ENCODE measurements around the gene STRN4. TPM values are rescaled to one million over a fixed set of nuclear protein-coding genes. Genes with fewer than 3 reads are reported as not detected.

The STRN4 gene
- polyA plus RNA-seq, 3 donors = 67.8 to 70.5 (median 68.6) TPM

DNA sequence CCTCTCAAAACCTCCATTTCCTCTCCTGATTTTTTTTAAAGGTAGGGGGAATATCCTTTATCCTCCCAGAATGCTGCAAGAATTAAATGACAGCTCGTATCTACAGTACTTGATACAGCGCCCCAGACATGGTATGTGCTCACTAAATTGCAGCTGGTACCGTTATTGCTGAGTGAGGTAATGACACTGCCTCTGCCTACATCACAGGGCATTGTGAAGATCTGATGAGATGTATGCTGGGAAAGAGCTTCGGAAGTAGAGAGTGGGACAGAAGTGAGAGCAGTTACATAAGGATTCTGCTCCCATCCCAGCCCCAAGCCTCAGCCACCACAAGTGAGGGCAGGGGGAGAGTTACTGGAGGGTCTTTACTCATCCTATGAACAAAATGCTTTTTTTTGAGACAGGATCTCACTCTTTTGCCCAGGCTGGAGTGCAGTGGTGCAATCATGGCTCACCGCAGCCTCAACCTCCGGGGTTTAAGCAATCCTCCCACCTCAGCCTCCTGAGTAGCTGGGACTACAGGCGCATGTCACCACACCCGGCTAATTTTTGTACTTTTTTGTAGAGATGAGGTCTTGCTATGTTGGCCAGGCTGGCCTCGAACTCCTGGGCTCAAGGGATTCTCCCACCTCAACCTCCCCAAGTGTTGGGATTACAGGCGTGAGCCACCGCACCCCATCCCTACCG lies 2.1 kb downstream of the STRN4 start:
- no peak for DNase-seq (ENCODE audit: low read depth in 3 of 3, low spot score in 2 of 3)

DNA sequence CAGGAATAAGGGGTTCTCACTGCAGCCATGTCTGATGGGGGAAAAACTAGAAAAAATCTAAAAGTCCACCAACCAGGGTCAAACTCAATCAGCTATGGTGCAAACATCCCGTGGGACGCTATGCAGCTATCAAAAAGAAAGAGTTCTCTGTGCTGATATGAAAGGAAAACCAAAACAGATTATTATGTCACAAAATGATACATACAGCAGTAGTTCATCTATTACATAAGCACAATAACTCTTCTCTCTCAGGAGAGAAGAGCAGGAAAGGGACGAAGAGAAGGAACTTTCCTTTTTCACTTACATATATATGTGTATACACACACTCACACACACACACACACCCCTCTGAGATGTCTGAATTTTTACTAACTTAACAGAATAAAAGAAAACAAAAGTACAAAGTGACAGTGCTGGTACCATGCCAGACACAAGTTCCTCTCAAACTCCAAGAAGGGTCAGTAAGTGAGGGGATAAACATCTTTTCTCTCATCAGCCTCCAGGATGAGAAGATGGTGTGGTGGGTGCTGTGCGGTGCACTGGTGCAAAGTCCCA lies 3.2 kb downstream of the STRN4 start:
- no peak for DNase-seq (ENCODE audit: low read depth in 3 of 3, low spot score in 2 of 3)

DNA sequence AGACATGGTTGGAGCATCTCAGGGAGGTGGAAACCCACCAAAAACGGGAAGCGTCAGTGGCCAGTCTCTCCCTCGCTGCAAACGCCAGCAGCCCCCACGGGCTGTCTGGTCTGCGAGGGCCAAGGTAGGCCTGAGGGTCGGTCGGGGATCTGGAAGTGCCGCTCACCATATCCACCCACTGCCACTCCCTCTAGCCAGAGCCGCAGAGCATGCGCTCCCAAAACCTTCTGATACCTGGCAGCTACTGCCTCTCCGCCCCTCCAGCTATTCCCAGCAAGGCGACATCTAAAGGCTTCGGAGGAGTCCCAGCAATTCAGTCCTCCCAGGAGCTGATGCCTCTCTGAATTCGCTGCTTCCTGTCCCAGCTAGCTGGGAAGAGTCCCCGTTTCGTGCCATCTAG lies 4.8 kb downstream of the STRN4 start:
- DNase-seq (ENCODE audit: low read depth in 3 of 3, low spot score in 2 of 3) = no peak

DNA sequence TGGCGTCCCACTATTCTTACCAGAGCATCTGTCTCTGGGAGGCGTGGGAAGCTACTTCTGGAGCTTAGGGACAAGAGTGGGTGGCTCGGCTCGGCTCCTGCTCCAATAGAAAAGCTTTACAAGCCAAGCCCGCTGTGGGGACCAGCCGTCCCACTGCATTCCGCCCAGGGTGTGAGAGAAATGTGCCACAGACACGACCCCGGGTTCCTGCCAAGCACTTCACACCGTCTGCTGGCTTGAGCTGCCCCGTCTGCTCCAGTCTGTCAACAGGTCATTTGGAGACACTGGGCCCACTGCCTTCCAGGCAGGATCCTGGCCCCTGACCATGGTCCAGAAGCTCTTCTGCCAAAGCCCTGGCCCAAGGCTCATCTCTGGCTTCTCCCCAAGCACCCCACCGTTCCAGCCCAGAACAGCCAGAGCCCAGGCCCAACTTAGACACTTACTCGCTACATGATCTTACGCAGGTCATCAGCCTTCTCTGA lies 6.9 kb downstream of the STRN4 start:
- DNase-seq (ENCODE audit: low read depth in 3 of 3, low spot score in 2 of 3) = no peak

DNA sequence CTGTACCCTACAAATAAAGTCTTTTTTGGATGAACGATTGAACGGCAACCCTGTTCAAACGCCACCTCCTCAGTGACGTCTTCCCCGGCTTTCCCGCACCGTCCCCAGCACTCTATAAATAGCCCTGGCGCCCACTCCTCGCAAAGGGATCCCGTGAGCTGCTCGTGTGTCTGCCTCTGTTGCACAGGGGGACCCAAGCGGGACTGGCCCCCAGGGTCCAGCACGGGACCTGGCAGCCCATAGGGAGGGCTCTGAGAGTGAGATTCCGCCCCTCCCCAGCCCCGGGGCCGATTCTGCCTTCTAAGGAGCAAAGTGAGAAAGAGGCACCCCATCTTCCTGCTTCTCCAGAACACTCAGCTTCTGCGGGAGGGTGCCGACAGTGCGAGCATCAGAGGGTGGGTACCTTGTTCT lies 8.5 kb downstream of the STRN4 start:
- no peak for DNase-seq (ENCODE audit: low read depth in 3 of 3, low spot score in 2 of 3)

DNA sequence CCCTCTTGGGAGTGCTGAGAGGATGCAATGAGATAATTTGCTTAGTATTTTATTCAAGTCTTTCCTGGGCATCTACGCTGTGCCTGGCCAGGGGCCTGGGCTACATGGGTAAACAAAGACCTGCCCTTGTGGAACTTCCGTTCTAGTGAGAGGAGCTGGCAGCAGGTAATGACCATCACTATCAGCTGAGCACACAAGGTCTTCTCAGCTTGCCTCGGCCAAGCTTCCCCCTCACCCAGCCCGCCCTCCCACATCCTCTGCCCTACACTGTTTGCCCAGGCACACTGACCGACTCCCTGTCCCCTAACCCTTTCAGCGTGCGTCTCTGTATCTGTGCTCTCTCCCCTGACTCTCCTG lies 9.0 kb downstream of the STRN4 start:
- DNase-seq (ENCODE audit: low read depth in 3 of 3, low spot score in 2 of 3) = no peak

DNA sequence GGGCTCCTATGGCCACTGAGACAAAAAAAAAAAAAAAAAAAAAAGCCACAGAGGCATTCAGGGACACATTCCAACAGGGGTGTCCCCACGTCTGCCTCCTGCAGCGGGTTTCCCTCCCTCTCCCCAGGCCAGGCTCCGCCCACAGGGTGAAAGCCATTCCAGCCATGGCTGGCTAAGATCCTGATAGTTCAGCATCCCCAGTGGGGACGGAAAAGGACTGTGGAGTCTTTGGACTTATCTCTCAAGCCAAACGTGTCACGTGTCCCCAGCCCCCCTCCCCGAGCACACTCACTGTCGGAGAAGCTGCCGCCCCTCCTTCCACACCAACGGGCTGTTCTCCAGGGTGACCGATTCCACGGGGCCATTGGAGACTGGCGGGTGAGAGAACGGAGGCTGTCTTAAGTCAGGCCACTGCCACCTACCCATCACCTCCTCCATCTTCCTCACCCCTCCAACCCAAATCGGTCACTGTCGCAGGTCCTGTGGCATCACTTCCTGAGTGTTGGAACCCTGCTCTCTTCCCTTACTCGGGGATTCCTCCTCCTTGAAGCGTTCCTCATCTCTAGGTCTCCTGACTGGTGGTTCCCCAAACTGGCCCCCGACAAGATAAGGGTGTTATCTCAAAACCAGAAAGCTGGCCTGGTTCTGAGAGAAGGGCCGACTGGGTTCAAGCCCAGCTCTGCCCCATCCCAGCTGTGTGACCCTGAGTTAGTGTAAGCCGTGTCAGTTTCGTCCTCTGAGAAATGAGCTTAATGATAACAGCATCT lies 9.5 kb downstream of the STRN4 start:
- DNase-seq (ENCODE audit: low read depth in 3 of 3, low spot score in 2 of 3) = no peak

DNA sequence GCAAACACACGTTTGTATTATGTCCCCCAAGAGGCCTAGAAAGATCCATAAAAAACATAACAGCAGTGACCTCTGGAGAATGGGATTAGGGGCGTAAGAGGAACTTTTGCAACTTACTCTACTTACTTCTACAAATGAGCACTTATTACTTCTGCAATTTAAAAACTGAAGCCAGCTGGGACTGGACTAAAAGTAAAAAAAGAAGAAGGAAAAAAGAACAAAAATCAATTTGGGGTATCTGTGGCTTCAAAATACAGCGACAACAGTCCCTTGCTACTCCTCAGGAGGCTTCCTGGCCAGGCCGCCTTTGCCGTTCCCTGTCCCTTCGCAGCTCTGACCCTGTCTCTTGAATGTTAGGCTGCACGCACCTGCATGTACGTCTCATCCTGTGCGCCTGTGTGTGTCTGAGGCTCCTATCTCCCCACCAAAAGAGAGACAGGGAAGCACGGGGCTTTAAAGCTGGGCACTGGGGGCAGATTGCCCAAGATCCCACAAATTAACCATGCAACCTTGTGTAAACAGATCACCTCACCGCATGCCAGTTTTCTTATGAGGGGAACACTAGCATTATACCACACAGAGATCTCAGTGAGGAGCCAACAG lies 12.5 kb downstream of the STRN4 start:
- no peak for DNase-seq (ENCODE audit: low read depth in 3 of 3, low spot score in 2 of 3)

DNA sequence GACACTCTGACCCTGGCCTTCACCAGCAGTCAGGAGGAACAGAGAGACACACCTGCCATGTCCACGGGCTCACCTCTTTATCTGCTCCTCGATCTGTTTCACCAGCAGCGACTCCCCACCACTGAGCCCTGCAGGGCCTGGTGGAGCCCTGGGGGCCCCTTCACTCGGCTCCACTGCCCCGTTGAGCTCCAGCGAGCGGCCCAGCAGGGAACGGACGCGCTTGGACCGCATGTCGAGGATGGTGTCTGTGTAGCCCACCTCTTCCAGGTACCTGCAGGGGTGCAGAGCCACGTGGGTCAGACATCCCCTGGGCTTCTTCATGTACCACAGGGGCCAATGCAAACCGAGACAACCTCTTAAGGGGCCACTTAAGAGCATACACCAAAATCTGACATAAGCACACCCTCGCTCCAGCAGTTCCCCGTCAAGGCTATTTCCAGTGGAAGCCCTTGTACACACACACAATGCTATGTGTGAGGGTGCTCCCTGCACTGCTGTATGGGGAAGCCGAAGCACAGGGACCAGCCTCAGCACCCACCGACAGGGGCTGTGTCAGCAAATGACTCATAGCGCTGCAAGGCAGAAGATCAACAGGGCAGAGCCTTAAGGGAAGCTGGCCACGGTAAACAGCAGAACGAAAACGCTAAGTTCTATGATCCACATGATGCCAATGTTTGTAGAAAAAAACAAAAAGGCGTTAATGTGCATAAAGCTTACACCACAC lies 13.1 kb downstream of the STRN4 start:
- no peak for DNase-seq (ENCODE audit: low read depth in 3 of 3, low spot score in 2 of 3)

DNA sequence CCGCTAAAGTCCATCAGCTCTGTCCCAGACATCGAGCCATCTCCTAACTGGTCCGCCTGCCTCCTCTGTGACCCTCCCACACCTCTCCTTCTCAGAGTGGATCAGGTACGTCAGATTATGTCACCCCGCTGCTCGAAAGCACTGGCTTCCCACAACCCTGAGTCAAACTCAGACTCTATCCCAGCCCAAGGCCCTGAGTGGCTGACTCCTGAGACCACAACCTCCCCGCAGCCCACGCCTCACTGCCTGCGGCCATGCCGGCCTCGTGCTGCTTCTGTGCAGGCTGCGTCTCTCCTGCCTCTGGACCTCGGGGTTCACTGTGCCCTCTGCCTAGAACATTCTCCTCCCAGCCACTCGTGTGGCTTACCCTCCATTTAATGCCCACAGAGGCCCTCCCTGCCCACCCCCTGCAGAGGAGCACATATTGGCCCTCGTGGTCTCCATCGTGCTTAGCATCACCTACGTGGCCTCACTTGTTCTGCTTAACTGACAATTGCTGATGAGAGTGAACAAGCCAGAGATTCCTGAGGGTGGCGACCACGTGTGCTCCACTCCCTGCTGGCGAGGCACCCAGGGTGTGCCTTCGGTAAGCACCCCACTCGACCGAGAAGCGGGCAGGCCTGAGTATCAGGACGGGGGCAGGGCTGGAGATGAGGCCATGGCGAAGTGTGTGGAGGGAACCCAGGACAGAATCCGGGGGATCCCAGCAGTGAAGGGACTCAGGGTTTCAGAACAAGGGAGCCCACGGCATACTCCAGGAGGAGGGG lies 13.9 kb downstream of the STRN4 start:
- no peak for DNase-seq (ENCODE audit: low read depth in 3 of 3, low spot score in 2 of 3)

DNA sequence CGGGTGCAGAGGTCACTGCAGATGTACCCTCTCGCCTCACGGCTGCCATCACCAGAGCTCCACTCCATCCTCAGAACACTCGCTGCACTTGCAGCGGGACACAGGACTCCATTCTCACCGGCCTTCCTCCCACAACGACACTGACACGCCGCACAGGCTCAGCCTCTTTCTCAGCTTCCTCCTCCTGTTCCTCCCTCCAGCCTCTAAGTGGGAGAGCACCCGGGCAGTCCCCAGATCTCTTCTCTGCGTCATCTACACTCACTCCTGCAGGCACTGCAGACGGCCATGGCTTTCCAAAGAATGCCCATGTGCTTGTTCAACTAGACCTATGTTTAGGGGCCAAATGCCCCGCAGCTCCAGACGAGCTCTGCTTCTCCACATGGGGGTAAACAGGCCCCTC lies 14.7 kb downstream of the STRN4 start:
- DNase-seq (ENCODE audit: low read depth in 3 of 3, low spot score in 2 of 3) = no peak

DNA sequence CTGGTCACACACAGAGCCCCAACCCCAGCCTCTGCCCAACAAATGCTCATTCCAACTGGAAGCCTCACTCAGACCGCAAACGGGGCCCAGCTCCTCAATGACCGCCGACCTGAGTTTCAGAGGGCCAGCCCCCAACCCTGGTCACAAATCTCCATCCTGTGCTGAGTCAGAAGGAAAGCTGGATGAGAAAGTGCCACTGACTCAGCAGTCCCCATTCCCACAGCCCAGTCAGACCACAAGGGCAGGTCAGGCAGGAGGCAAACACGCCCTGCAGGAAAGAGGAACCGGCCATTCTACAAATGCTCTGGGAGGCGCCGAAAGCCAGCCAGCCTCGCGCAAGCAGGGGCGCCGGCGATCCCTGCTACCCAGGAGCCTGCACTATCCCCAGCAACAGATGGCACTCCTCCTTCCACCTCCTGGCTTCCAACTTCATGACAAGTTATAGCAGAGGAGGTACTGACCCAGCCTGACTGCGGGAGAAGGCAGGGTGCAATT lies 15.2 kb downstream of the STRN4 start:
- DNase-seq (ENCODE audit: low read depth in 3 of 3, low spot score in 2 of 3) = no peak

DNA sequence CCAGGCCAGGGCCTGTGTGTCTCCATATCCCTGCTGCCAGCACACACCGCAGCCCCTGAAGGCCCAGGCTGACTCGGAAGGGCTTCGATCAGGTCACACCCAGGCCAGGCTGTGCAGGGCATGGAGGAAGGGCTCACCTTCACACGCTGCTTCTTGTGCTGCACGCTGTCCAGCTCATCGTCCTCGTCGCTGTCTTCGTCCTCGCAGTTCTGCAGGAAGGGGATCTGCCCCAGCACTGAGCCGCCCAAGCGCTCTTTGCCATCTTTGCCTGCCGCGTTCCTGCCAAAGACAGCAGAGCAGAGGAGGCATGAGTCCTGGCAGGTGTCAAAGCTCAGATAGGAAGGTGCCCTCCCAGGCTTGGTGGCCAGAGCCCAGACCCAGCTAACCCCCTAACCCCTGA lies 15.7 kb downstream of the STRN4 start:
- no peak for DNase-seq (ENCODE audit: low read depth in 3 of 3, low spot score in 2 of 3)

DNA sequence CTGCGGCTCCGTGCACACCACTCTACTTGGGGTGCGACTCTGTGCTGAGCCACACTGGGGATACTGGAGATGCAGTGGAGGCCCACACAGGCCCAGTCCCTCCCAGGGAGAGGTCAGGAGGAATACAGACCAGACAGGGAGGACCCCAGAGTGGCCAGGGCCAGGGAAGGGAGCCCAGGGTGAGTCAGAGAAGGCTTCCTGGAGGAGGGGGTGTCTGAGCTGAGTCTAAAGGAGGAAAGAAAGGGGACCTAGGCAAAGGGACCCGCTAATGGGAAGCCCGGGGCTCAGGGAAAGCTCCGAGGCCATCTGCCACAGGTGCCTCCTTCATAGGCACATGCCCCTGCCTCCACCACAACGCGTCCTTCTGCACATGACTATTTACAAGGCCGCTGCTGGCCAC lies 16.1 kb downstream of the STRN4 start:
- DNase-seq (ENCODE audit: low read depth in 3 of 3, low spot score in 2 of 3) = no peak

DNA sequence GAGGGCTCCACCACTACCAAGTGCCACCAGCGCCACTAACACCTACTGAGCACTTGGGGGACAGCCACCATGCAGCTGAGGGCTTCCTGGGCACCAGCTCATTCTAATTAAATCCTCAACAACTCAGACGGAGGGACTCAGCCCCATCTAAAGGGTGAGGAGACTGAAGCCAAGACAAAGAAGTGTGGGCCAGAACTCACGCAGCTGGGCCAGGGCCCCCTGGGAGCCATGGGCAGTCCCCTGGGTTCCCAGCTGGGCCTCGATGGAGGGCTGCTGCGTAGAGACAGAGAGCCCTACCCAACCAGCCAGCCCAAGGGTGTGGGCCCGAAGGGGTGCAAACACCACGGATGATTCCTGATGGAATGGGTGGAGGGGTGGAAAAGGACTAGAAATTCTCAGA lies 16.6 kb downstream of the STRN4 start:
- DNase-seq (ENCODE audit: low read depth in 3 of 3, low spot score in 2 of 3) = no peak

DNA sequence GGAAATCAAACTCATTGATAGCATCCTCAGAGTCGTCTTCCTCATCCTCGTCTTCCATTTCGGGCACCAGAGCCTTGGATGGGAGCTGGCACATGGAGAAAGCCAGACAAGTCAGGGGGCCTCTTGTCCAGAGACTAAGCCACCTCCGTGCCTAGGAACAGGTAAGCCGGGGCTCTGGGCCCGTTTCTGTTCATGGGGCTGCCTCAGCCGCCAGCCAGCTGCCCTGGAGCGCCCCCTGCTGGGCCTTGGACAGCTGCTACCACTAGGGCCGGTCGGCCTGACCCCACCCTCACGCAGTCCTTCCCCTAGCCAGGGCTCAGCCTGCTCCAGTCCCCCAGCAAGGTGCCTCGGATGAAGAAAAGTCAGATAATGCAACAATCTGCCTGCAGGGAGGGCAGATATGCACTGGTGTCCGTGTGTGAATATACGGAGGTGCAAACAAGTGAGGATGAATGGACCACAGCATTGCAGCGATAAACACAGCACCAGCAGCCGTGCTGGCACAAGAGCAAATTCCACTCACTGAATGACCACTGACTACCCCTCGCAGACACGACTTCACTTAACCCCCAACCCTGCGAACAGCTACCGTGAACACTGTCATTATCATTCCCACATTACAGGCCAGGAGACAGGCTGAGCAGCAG lies 17.4 kb downstream of the STRN4 start:
- DNase-seq (ENCODE audit: low read depth in 3 of 3, low spot score in 2 of 3) = no peak

DNA sequence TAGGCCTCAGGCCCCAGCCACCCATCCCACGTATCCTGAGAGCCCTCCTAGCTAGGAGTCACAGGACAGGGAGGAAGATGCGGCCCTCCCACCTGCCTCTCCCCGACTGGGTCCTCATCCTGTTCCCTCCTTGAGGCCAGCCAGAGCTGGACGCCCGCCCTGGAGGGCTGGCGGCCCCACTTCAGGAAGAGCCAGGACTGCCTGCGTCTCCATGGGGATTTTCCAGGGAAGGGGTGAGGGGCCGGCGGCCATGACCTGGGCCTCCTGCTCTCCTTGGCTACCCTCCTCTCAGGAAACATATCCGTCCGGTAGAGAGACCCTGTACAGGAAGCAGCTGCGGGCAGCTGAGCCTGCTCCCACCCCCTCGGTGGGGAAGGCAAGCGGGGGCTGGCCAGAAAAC lies 18.0 kb downstream of the STRN4 start:
- no peak for DNase-seq (ENCODE audit: low read depth in 3 of 3, low spot score in 2 of 3)

DNA sequence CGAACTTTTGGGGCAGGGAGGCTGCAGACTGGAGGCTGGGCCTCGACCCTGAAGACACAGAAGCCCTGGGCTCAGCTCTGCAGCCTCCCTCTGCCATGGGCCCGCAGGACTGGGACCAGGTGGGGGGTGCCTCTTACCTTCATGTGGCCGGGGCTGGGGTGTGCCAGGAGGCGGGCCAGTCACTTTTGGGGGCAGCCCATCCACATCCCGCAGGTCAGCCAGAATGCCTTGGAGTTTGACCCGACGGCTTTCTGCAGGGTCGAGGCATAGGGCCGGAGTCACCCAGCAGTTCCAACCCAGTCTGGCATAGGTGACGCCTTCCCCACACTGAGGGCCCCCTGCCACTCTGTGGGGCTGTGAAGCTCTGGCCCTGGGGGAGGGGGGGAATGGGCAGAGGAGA lies 18.5 kb downstream of the STRN4 start:
- no peak for DNase-seq (ENCODE audit: low read depth in 3 of 3, low spot score in 2 of 3)

DNA sequence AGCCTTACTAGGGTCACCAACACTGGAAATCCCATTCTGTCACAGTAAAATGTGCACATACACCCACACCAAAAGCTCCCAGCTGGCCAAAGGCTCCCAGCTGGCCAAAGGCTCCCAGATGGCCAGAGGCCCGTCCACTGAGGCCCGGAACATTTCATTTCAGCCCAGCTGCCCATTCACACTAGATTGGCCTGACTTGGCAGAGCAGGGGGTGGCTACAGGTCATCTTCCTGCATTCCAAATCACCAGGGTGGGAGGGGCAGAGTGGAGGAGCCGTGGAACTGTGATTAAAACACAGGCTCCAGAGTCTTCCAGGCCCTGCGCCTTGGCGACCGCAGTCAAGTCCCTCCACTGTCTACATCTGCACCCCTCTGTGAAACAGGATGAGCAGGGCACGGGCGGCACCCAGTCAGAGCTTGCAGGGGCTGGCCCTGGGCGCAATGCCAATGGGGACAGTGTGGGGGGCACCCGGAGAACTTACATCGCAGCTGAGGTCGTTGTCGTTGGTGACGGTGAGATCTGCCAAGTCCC lies 19.2 kb downstream of the STRN4 start:
- DNase-seq (ENCODE audit: low read depth in 3 of 3, low spot score in 2 of 3) = no peak

All from right renal cortex interstitium (tissue), 3 donors.